ENCODE measurements around the gene ATF2. TPM values are rescaled to one million over a fixed set of nuclear protein-coding genes. Genes with fewer than 3 reads are reported as not detected.

Gene ATF2
- total RNA-seq, 4 donors from 2014 or later = 36.5 to 48.6 (median 43.5) TPM

- Histone ChIP-seq H3K36me3 (no peaks in the 10 kb centered on the region), H3K9me3 (no peaks in the 10 kb centered on the region), H3K27me3 (peaks cover 0 to 7% (median 2%) of the 10 kb centered on the region in 4 donors), H3K4me3 (no peak overlapping the region), H3K4me1 (no peaks in the 10 kb centered on the region), H3K27ac (replicated peaks in 1 of 4) (no peak overlapping the region)
- DNase-seq (ENCODE audit: extremely low spot score) = no peak
- WGBS = 33% methylated on average over 12 of the region's 12 CpGs
- intact Hi-C loops (cut with DNase I) = no loop called here
- no peak for TF ChIP-seq POLR2AphosphoS5 (IDR thresholded peaks at IDR 0.05)
- TF ChIP-seq, protein P1, sequence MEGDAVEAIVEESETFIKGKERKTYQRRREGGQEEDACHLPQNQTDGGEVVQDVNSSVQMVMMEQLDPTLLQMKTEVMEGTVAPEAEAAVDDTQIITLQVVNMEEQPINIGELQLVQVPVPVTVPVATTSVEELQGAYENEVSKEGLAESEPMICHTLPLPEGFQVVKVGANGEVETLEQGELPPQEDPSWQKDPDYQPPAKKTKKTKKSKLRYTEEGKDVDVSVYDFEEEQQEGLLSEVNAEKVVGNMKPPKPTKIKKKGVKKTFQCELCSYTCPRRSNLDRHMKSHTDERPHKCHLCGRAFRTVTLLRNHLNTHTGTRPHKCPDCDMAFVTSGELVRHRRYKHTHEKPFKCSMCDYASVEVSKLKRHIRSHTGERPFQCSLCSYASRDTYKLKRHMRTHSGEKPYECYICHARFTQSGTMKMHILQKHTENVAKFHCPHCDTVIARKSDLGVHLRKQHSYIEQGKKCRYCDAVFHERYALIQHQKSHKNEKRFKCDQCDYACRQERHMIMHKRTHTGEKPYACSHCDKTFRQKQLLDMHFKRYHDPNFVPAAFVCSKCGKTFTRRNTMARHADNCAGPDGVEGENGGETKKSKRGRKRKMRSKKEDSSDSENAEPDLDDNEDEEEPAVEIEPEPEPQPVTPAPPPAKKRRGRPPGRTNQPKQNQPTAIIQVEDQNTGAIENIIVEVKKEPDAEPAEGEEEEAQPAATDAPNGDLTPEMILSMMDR (IDR thresholded peaks at IDR 0.05) = peak; percentile 33 to 60 (median 33)
Measured at GRCh38 chr2:175203621-175204496, 35.9 kb upstream of the ATF2 start.

DNA sequence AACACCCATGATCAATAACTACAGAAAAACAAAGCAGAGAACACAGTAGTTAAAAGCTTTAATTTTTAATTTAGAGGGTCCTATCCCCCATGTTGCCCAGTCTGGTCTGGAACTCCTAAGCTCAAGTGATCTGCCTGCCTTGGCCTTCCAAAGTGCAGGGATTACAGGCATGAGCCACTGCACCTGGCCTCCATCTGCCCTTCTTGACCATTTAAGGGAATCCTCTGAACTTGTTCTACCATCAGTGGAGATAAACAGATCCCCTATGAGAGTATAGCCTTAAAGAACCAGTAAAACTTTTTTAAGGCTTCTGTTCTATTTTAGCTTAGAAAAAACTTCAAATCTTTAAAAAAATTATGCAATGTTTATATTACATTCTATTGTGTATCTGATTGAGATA, 27.0 kb upstream of the ATF2 start:
- Histone ChIP-seq H3K36me3 (no peaks in the 10 kb centered on the region), H3K4me1 (no peaks in the 10 kb centered on the region), H3K27ac (replicated peaks in 1 of 4) (no peak overlapping the region), H3K27me3 (peaks cover 0 to 7% (median 0%) of the 10 kb centered on the region in 4 donors), H3K4me3 (no peak overlapping the region), H3K9me3 (no peaks in the 10 kb centered on the region)
- intact Hi-C loops (cut with DNase I) = no loop called here
- no peak for DNase-seq (ENCODE audit: extremely low spot score)
- TF ChIP-seq, protein P1 (IDR thresholded peaks at IDR 0.05) = no peak
- no peak for TF ChIP-seq EP300 (IDR thresholded peaks at IDR 0.05)
- TF ChIP-seq POLR2AphosphoS5 (IDR thresholded peaks at IDR 0.05) = no peak

- no peak overlapping the region for H3K27ac ChIP-seq (replicated peaks in 1 of 4)
- H3K36me3 ChIP-seq = no peaks in the 10 kb centered on the region
- H3K4me3 ChIP-seq = no peak overlapping the region
- H3K9me3 ChIP-seq = no peaks in the 10 kb centered on the region
- TF ChIP-seq EP300 (IDR thresholded peaks at IDR 0.05) = no peak
- no peak for TF ChIP-seq POLR2AphosphoS5 (IDR thresholded peaks at IDR 0.05)
- TF ChIP-seq, protein P1 (IDR thresholded peaks at IDR 0.05) = no peak
- no peak for TF ChIP-seq POLR2A (IDR thresholded peaks at IDR 0.05; ENCODE audit: low read depth)
- intact Hi-C loops (cut with DNase I) = no loop called here
- DNase-seq (ENCODE audit: extremely low spot score) = no peak
- 58% methylated on average over 1 of the region's 1 CpG for WGBS
- H3K27me3 ChIP-seq = no peaks in the 10 kb centered on the region
- H3K4me1 ChIP-seq = no peaks in the 10 kb centered on the region
Measured at GRCh38 chr2:175188761-175189160, 20.8 kb upstream of the ATF2 start.

DNA sequence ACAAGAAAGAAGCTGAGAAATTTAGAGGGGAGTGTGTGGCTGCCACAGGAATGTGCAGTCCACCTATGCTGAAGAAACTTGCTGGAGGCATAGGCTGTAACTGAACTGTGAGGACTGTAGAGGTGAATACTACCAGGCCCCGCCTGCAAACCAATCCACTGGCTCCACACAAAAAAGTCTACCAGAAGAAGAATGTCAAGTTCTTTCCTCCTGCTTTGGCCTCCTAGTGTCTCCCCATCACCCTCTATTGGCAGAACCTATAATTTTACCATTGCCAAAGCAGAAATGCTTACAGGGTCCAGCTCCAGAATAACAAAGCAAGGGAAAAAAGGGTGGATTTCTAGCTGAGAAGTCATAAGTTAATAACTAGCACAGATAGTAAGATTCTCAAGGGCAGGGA, 19.4 kb upstream of the ATF2 start:
- no peaks in the 10 kb centered on the region for H3K4me1 ChIP-seq
- intact Hi-C loops (cut with DNase I) = no loop called here
- no peak overlapping the region for H3K27ac ChIP-seq (replicated peaks in 1 of 4)
- WGBS = 88% methylated on average over 1 of the region's 1 CpG
- no peaks in the 10 kb centered on the region for H3K36me3 ChIP-seq
- TF ChIP-seq, protein P1 (IDR thresholded peaks at IDR 0.05) = no peak
- TF ChIP-seq POLR2A (IDR thresholded peaks at IDR 0.05; ENCODE audit: low read depth) (no peak), EP300 (IDR thresholded peaks at IDR 0.05) (no peak), POLR2AphosphoS5 (IDR thresholded peaks at IDR 0.05) (no peak)
- H3K4me3 ChIP-seq = no peak overlapping the region
- no peaks in the 10 kb centered on the region for H3K27me3 ChIP-seq
- no peak for DNase-seq (ENCODE audit: extremely low spot score)
- no peaks in the 10 kb centered on the region for H3K9me3 ChIP-seq
